T-cell (primary cell): ENCODE results near the gene DCD. TPM values are rescaled to one million over a fixed set of nuclear protein-coding genes. Genes with fewer than 3 reads are reported as not detected.

Experiments
- ATAC-seq, 4 experiments: fragments of 200-7000 bp in 3 of 4; fragments of 150-1000 bp in 1 of 4; cut with Tn5 transposase; replicated peaks in 1 of 4; 1 replicate in 3 of 4; 2 replicates in 1 of 4; pipeline ENCODE4 v1.10.0; 2021; ENCODE audit warnings: moderate library complexity in 3 of 4, mild to moderate bottlenecking in 2 of 4, moderate number of reproducible peaks in 1 of 4
- CTCF ChIA-PET, 2 donors: fragments of 300-600 bp; sonication (Branson Sonifier 250); formaldehyde crosslinking; loops; one replicate each; lab custom pipeline; 2022; ENCODE audit warnings: antibody characterized with exemption in 2 of 2; lab: Charles Lee
- POLR2A ChIA-PET, 2 donors: fragments of 300-600 bp; sonication (Branson Sonifier 250); formaldehyde crosslinking; loops; one replicate each; lab custom pipeline; 2022; ENCODE audit warnings: antibody characterized with exemption in 2 of 2; lab: Charles Lee
- DNase-seq, 35 experiments: peaks; one replicate each; pipeline versions ENCODE4 v3.0.0 to v3.0.0-alpha.2; 2013 to 2023
- H3K27ac ChIP-seq: one replicate; pipeline ENCODE4 v1.5.1; 2013; ENCODE audit warnings: low read length
- H3K27me3 ChIP-seq, 2 experiments: replicated peaks in 1 of 2; 1 replicate in 1 of 2; 2 replicates in 1 of 2; pipeline versions ENCODE4 v1.6.1 to v1.7.0; 2013; ENCODE audit warnings: low read length in 1 of 2, mixed read lengths in 1 of 2; ENCODE audit not compliant: control insufficient read depth in 2 of 2, insufficient read depth in 2 of 2; ENCODE audit errors: extremely low read depth in 1 of 2
- H3K36me3 ChIP-seq, 2 donors: 1 replicate in 1 of 2; 2 replicates in 1 of 2; pipeline versions ENCODE4 v1.6.1 to v1.7.0; 2013; ENCODE audit warnings: low read length in 1 of 2; ENCODE audit not compliant: control insufficient read depth in 2 of 2, insufficient read depth in 1 of 2; ENCODE audit errors: extremely low read depth in 1 of 2
- H3K4me1 ChIP-seq, 2 experiments: 1 replicate in 1 of 2; 2 replicates in 1 of 2; pipeline versions ENCODE4 v1.6.1 to v1.7.0; 2013; ENCODE audit warnings: low read length in 2 of 2, mixed read lengths in 1 of 2; ENCODE audit not compliant: insufficient read depth in 2 of 2, control insufficient read depth in 1 of 2; ENCODE audit errors: extremely low read depth in 1 of 2
- H3K4me3 ChIP-seq, 2 donors: 1 replicate in 1 of 2; 2 replicates in 1 of 2; pipeline versions ENCODE4 v1.5.1 to v1.7.0; 2013; ENCODE audit warnings: mild to moderate bottlenecking in 2 of 2, low read length in 1 of 2, moderate library complexity in 1 of 2; ENCODE audit not compliant: control insufficient read depth in 1 of 2; ENCODE audit errors: extremely low read depth in 1 of 2
- H3K9me3 ChIP-seq: 2 replicates; pipeline ENCODE4 v1.7.0; 2013
- H3K27ac Mint-ChIP-seq, 2 donors: one replicate each; pipeline ENCODE4 v1.8.0; 2020 to 2021; ENCODE audit warnings: mild to moderate bottlenecking in 2 of 2, mixed read lengths in 2 of 2
- H3K27me3 Mint-ChIP-seq, 2 donors: one replicate each; pipeline ENCODE4 v1.8.0; 2021 to 2022; ENCODE audit warnings: mixed read lengths in 2 of 2
- H3K36me3 Mint-ChIP-seq: one replicate; pipeline ENCODE4 v1.8.0; 2021; ENCODE audit warnings: mixed read lengths
- H3K4me1 Mint-ChIP-seq, 3 donors: one replicate each; pipeline ENCODE4 v1.8.0; 2020 to 2022; ENCODE audit warnings: mixed read lengths in 3 of 3, mild to moderate bottlenecking in 1 of 3
- H3K4me3 Mint-ChIP-seq, 3 donors: one replicate each; pipeline ENCODE4 v1.8.0; 2020 to 2022; ENCODE audit warnings: mild to moderate bottlenecking in 3 of 3, mixed read lengths in 3 of 3, moderate library complexity in 3 of 3
- H3K9me3 Mint-ChIP-seq, 3 donors: one replicate each; pipeline ENCODE4 v1.8.0; 2020 to 2022; ENCODE audit warnings: mixed read lengths in 3 of 3
- WGBS: methylation state at CpG from one replicate; pipeline ENCODE4 v1.1.5; 2013; ENCODE audit warnings: missing lambda C conversion rate; ENCODE audit not compliant: insufficient coverage; 5-methylcytosine and 5-hydroxymethylcytosine counted together
- total RNA-seq, 35 experiments: library from RNA in 6 of 35; stranded (reverse) in 6 of 35; fragments of 120-200 nt in 1 of 35; gene quantifications; one replicate each; pipeline versions ENCODE4 v1.2.1 to v1.2.4 and lab custom pipeline; 2013 to 2026

Gene DCD, protein sequence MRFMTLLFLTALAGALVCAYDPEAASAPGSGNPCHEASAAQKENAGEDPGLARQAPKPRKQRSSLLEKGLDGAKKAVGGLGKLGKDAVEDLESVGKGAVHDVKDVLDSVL
- total RNA-seq (not detected), total RNA-seq (lab: John Stamatoyannopoulos, UW) (0 reads per million in 29 experiments)
- total RNA-seq (2013): not detected

DNA sequence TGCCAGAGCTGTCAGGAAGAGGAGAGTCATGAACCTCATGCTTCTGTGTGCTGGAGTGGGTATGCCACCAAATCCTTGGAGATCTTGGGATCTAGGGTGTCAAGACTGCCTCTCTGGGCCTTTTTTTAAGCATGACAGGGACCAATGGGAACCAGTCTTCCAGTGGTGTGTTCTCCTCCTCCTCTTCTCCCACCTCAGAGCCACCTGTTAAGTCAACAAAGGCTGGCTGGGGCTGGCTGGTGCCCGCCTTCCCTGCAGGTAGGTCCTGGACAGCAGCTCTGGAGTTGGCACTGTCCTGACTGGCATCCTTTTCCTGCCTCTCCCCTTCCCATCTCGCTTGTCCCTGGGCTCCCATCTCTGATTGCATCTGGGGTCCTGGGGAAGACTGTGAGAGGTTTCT lies at the start of gene DCD:
TSS of gene DCD (minus strand) at position 101 of the 400 bp plus-strand sequence. CDS start at position 39, 62 bp downstream.
- WGBS: 40% methylated on average over 1 of the region's 2 CpGs
- no peak within 1 kb of the TSS for H3K4me3 Mint-ChIP-seq
- H3K4me3 ChIP-seq: no peak within 1 kb of the TSS
- H3K9me3 ChIP-seq: no peaks in the 10 kb centered on the region
- no peaks in the 10 kb centered on the region for H3K4me1 ChIP-seq
- no peak for DNase-seq
- H3K27ac Mint-ChIP-seq: no peak within 1 kb of the TSS
- peaks cover 43 to 51% of the 10 kb centered on the region in 2 donors for H3K27me3 Mint-ChIP-seq
- ChIA-PET POLR2A (no interaction called here), CTCF (interaction anchor here in 1 of 2 donors (0.9 kb wide), 1 partner anchor 195 kb away, joined by 3 read pairs; no protein-coding TSS in a partner anchor)
- H3K4me1 Mint-ChIP-seq: no peaks in the 10 kb centered on the region
- H3K27ac ChIP-seq: no peak within 1 kb of the TSS
- no peak for ATAC-seq
- H3K27me3 ChIP-seq: peaks cover 0 to 37% of the 10 kb centered on the region in 2 experiments
- no peaks in the 10 kb centered on the region for H3K36me3 Mint-ChIP-seq
- H3K36me3 ChIP-seq: no peaks in the 10 kb centered on the region
- no peaks in the 10 kb centered on the region for H3K9me3 Mint-ChIP-seq

DNA sequence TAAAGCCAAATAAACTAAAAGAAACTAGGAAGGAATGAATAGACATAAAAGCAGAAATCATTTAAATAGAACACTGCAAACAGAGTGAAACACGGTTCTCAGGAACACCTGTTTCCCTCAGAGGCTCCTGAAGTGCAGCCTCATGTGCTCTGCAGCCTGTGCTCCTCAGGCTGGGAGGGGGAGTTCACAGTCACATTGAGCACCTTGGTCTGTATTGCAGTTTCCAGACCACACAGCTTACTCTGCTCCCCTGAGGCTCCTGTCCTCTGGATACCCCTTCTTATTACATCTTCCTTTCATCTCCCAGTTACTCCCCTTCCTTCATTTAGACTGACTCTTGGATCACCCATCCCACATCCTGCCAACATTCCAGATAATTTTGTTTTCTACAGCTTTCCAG lies 49.7 kb upstream of the DCD start:
- peaks cover 2 to 12% of the 10 kb centered on the region in 2 experiments for H3K27me3 ChIP-seq
- Mint-ChIP-seq H3K4me3 (no peak overlapping the region), H3K4me1 (no peaks in the 10 kb centered on the region), H3K27me3 (peaks cover 30 to 35% of the 10 kb centered on the region in 2 donors), H3K36me3 (no peaks in the 10 kb centered on the region), H3K9me3 (no peaks in the 10 kb centered on the region), H3K27ac (no peak overlapping the region)
- no peaks in the 10 kb centered on the region for H3K36me3 ChIP-seq
- no peaks in the 10 kb centered on the region for H3K9me3 ChIP-seq
- no peak for DNase-seq
- H3K27ac ChIP-seq: no peak overlapping the region
- no peak for ATAC-seq
- WGBS: no CpG with 5 or more reads among the region's 1 CpG
- POLR2A ChIA-PET: interaction anchor here in 1 of 2 donors (0.6 kb wide), 1 partner anchor 130 kb away, joined by 3 read pairs; no protein-coding TSS in a partner anchor
- CTCF ChIA-PET: interaction anchor here (0.6 to 2.0 kb wide), 4 partner anchors 9 to 300 kb away, joined by 3 to 4 read pairs (median 3); no protein-coding TSS in a partner anchor
- H3K4me3 ChIP-seq: no peak overlapping the region
- no peaks in the 10 kb centered on the region for H3K4me1 ChIP-seq

DNA sequence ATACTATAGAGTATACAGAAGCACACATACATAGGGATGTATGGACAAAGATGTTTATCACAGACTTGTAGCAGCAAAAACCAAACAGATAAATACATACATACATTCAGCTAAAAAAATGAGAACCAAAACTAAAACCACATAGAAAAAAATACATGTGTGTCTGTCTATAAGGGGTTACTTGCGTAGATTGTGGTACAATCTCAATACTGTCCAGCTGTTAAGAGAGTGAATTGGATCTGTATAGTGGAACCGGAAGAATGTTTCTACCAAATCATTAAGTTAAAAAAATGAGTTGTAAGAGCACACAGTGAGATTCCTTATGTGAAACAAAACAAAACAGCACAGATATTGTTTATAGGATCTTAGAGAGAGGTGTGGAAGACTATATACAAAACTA lies 44.2 kb upstream of the DCD start:
- Histone ChIP-seq H3K36me3 (no peaks in the 10 kb centered on the region), H3K9me3 (no peaks in the 10 kb centered on the region), H3K4me3 (no peak overlapping the region), H3K27me3 (peaks cover 2 to 18% of the 10 kb centered on the region in 2 experiments), H3K27ac (no peak overlapping the region), H3K4me1 (no peaks in the 10 kb centered on the region)
- CTCF ChIA-PET: no interaction called here
- no peak overlapping the region for H3K27ac Mint-ChIP-seq
- no peaks in the 10 kb centered on the region for H3K4me1 Mint-ChIP-seq
- H3K36me3 Mint-ChIP-seq: no peaks in the 10 kb centered on the region
- H3K9me3 Mint-ChIP-seq: no peaks in the 10 kb centered on the region
- WGBS: no CpG with 5 or more reads among the region's 2 CpGs
- DNase-seq (no peak), ATAC-seq (no peak)
- H3K4me3 Mint-ChIP-seq: no peak overlapping the region
- peaks cover 43 to 56% of the 10 kb centered on the region in 2 donors for H3K27me3 Mint-ChIP-seq
- POLR2A ChIA-PET: no interaction called here

DNA sequence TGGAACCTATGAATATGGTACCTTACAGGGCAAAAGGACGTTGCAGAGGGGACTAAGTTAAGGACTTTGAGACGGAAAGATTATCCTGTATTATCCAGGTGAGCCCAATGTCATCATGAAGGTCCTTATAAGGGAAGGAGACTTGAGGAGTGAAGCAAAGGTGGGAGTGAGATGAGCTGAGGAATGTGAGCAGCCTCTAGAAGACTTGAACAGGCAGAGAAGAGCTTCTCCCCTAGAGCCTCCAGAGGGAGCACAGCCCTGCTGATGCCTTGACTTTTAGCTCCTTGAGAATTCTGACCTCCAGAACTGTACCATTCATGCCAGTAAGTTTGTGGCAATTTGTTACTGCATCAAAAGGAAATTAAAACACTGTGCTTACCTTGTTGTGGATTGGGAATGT lies 41.8 kb upstream of the DCD start:
- Mint-ChIP-seq H3K36me3 (no peaks in the 10 kb centered on the region), H3K27ac (no peak overlapping the region)

DNA sequence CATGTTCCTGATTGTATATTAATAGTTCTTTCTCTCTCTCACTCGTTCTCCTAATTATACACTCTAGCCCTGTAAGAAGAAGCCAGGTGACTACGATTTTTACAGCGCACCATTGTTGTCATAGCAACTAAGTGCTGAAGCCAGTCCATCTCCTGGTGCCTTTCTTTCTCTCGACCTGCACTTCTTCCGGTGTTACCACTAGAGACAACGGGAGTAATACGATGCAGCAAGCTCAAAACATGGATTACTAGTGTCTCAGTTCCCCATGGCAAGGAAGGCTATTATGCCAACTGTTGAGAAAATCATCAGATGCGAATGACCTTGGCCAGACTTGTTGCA lies 40.8 kb upstream of the DCD start:
- no peaks in the 10 kb centered on the region for H3K9me3 ChIP-seq
- H3K4me1 ChIP-seq: no peaks in the 10 kb centered on the region
- ChIA-PET CTCF (no interaction called here), POLR2A (no interaction called here)
- no peaks in the 10 kb centered on the region for H3K36me3 ChIP-seq
- H3K27me3 ChIP-seq: peaks cover 0 to 36% of the 10 kb centered on the region in 2 experiments
- Mint-ChIP-seq H3K4me1 (peaks cover 0 to 6% (median 0%) of the 10 kb centered on the region in 3 donors), H3K9me3 (no peaks in the 10 kb centered on the region), H3K27ac (no peak overlapping the region), H3K4me3 (no peak overlapping the region), H3K27me3 (peaks cover 60 to 62% of the 10 kb centered on the region in 2 donors), H3K36me3 (no peaks in the 10 kb centered on the region)
- ATAC-seq: no peak
- DNase-seq: no peak
- no peak overlapping the region for H3K4me3 ChIP-seq
- 88% methylated on average over 6 of the region's 8 CpGs for whole genome bisulfite sequencing
- H3K27ac ChIP-seq: no peak overlapping the region

More for the DNA sequence above, 41.8 kb upstream of the DCD start:
- Histone ChIP-seq H3K4me1 (no peaks in the 10 kb centered on the region), H3K4me3 (no peak overlapping the region), H3K27me3 (peaks cover 0 to 26% of the 10 kb centered on the region in 2 experiments), H3K36me3 (no peaks in the 10 kb centered on the region), H3K27ac (no peak overlapping the region), H3K9me3 (no peaks in the 10 kb centered on the region)
- ATAC-seq: no peak
- WGBS: no CpG with 5 or more reads among the region's 2 CpGs
- CTCF ChIA-PET: interaction anchor here in 1 of 2 donors (0.6 kb wide), 1 partner anchor 17 kb away, joined by 3 read pairs; no protein-coding TSS in a partner anchor
- Mint-ChIP-seq H3K4me3 (no peak overlapping the region), H3K4me1 (no peaks in the 10 kb centered on the region), H3K9me3 (no peaks in the 10 kb centered on the region), H3K27me3 (peaks cover 55 to 57% of the 10 kb centered on the region in 2 donors)
- no peak for DNase-seq
- POLR2A ChIA-PET: no interaction called here

DNA sequence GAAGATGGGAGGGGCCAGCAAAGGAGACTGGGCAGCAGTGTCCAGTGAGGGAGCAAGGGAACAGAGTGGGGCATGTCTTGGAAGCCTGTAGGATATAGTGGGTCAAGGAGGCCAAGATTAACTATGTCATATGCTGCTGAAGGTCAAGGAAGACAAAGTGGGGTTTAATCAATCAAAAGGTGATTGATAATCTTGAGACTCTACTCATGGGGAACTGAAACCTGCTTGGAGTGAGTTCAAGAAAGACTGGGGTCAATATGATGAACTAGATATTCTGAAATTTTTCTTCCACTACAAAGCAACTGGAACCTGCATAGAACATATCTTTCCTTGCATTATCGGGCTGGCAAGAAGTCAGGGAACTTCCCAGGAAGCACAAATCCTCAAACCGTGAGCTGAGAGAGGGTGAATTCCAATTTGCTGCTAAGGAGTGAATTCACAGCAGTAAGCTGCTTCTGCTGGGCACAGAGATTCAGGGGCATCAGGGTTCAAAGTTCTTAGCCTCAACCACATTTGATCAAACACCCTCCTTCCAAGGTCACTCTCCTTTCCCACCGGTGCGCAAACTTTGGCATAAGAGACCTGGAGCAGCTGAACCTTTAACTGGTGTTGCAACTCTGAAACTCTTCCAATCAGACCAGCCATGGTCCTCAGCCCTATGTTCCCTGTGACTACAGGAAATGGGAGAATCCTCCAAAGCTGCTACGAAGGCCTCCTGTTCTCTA lies 40.3 kb upstream of the DCD start:
- H3K27ac ChIP-seq: no peak overlapping the region
- H3K4me3 ChIP-seq: no peak overlapping the region
- ChIA-PET POLR2A (no interaction called here), CTCF (no interaction called here)
- peaks cover 60 to 62% of the 10 kb centered on the region in 2 donors for H3K27me3 Mint-ChIP-seq
- ATAC-seq: no peak
- H3K27me3 ChIP-seq: peaks cover 0 to 35% of the 10 kb centered on the region in 2 experiments
- H3K27ac Mint-ChIP-seq: no peak overlapping the region
- 60% methylated on average over 1 of the region's 5 CpGs for WGBS
- DNase-seq: no peak
- no peaks in the 10 kb centered on the region for H3K36me3 Mint-ChIP-seq
- no peaks in the 10 kb centered on the region for H3K9me3 ChIP-seq
- H3K4me1 ChIP-seq: no peaks in the 10 kb centered on the region
- peaks cover 0 to 6% (median 0%) of the 10 kb centered on the region in 3 donors for H3K4me1 Mint-ChIP-seq
- H3K4me3 Mint-ChIP-seq: no peak overlapping the region
- H3K36me3 ChIP-seq: no peaks in the 10 kb centered on the region
- H3K9me3 Mint-ChIP-seq: no peaks in the 10 kb centered on the region
